ENCODE results near the gene MARCHF10.

- TF ChIP-seq TARDBP (IDR thresholded peaks at IDR 0.05) = no peak
- no peak for TF ChIP-seq L3MBTL2 (conservative IDR thresholded peaks at IDR 0.05)
- TF ChIP-seq FOXA1 (IDR thresholded peaks at IDR 0.05) = no peak
- TF ChIP-seq SP1 (IDR thresholded peaks at IDR 0.05) = no peak
- TF ChIP-seq NFRKB (IDR thresholded peaks at IDR 0.05) = no peak
- TF ChIP-seq SUZ12 (IDR thresholded peaks at IDR 0.05) = no peak
- TF ChIP-seq FOXK2 (IDR thresholded peaks at IDR 0.05) = no peak
- TF ChIP-seq HDGF (IDR thresholded peaks at IDR 0.05; ENCODE audit: borderline replicate concordance) = no peak
- TF ChIP-seq BHLHE40 (IDR thresholded peaks at IDR 0.05; ENCODE audit: borderline replicate concordance) = no peak
- no peak for TF ChIP-seq FOXM1 (IDR thresholded peaks at IDR 0.05; ENCODE audit: borderline replicate concordance)
- TF ChIP-seq ARNT (IDR thresholded peaks at IDR 0.05) = no peak
- no peak for TF ChIP-seq PKNOX1 (IDR thresholded peaks at IDR 0.05)
- no peak for TF ChIP-seq ELF4 (IDR thresholded peaks at IDR 0.05)
Measured at GRCh38 chr17:62668091-62668804, 139.9 kb downstream of the MARCHF10 start.
